Trophoblast cell (in vitro differentiated cells and primary cell): ENCODE results near the gene MPV17L2.
A peak's percentile ranks its signal among the peaks of the same experiment; 100 is the strongest.

Experiments used
- DNase-seq, 2 donors: peaks; one replicate each; pipeline ENCODE4 v3.0.0-alpha.2; 2016
- H2AFZ ChIP-seq: 2 replicates; pipeline ENCODE4 v1.6.1; 2013; ENCODE audit warnings: low read length, moderate library complexity, mild to moderate bottlenecking; ENCODE audit not compliant: insufficient read depth, poor library complexity
- H2AK5ac ChIP-seq: 2 replicates; pipeline ENCODE4 v1.6.1; 2013; ENCODE audit warnings: mild to moderate bottlenecking, low read length
- H2BK120ac ChIP-seq: 2 replicates; pipeline ENCODE4 v1.6.1; 2013; ENCODE audit warnings: low read length, mild to moderate bottlenecking, moderate library complexity; ENCODE audit not compliant: insufficient read depth, poor library complexity
- H2BK12ac ChIP-seq: 2 replicates; pipeline ENCODE4 v1.6.1; 2013; ENCODE audit warnings: mild to moderate bottlenecking, low read length, moderate library complexity
- H2BK5ac ChIP-seq: 2 replicates; pipeline ENCODE4 v1.6.1; 2013; ENCODE audit warnings: low read length, low read depth, moderate library complexity, mild to moderate bottlenecking; ENCODE audit not compliant: poor library complexity
- H3K14ac ChIP-seq: 2 replicates; pipeline ENCODE4 v1.6.1; 2013; ENCODE audit warnings: mild to moderate bottlenecking, low read length
- H3K18ac ChIP-seq: 2 replicates; pipeline ENCODE4 v1.6.1; 2013; ENCODE audit warnings: mild to moderate bottlenecking, low read length
- H3K23ac ChIP-seq: 2 replicates; pipeline ENCODE4 v1.6.1; 2013; ENCODE audit warnings: low read length
- H3K27ac ChIP-seq: 2 replicates; pipeline ENCODE4 v1.5.1; 2013; ENCODE audit warnings: low read depth, mild to moderate bottlenecking, inconsistent platforms, low read length, moderate library complexity
- H3K27me3 ChIP-seq: 2 replicates; pipeline ENCODE4 v1.6.1; 2013; ENCODE audit warnings: inconsistent platforms, mild to moderate bottlenecking, low read length, moderate library complexity; ENCODE audit not compliant: insufficient read depth
- H3K36me3 ChIP-seq, 2 experiments: 1 replicate in 1 of 2; 2 replicates in 1 of 2; pipeline ENCODE4 v1.6.1; 2013; ENCODE audit warnings: low read length in 2 of 2, mild to moderate bottlenecking in 2 of 2, moderate library complexity in 1 of 2; ENCODE audit not compliant: insufficient read depth in 2 of 2, control insufficient read depth in 1 of 2
- H3K4ac ChIP-seq: 2 replicates; pipeline ENCODE4 v1.6.1; 2013; ENCODE audit warnings: low read depth, mild to moderate bottlenecking, low read length, moderate library complexity
- H3K4me1 ChIP-seq, 2 experiments: 1 replicate in 1 of 2; 2 replicates in 1 of 2; pipeline ENCODE4 v1.6.1; 2013; ENCODE audit warnings: low read length in 2 of 2, mild to moderate bottlenecking in 2 of 2, moderate library complexity in 1 of 2; ENCODE audit not compliant: insufficient read depth in 2 of 2, control insufficient read depth in 1 of 2
- H3K4me2 ChIP-seq: 2 replicates; pipeline ENCODE4 v1.6.1; 2013; ENCODE audit warnings: inconsistent platforms, mild to moderate bottlenecking, low read length, moderate library complexity
- H3K4me3 ChIP-seq: 2 replicates; pipeline ENCODE4 v1.5.1; 2013; ENCODE audit warnings: mild to moderate bottlenecking, low read depth, low read length, inconsistent platforms
- H3K79me1 ChIP-seq: one replicate; pipeline ENCODE4 v1.6.1; 2013; ENCODE audit warnings: low read length
- H3K79me2 ChIP-seq: 2 replicates; pipeline ENCODE4 v1.6.1; 2013; ENCODE audit warnings: low read length, mild to moderate bottlenecking; ENCODE audit not compliant: control insufficient read depth, insufficient read depth, poor library complexity
- H3K9ac ChIP-seq: 2 replicates; pipeline ENCODE4 v1.6.1; 2013; ENCODE audit warnings: mild to moderate bottlenecking, low read length
- H3K9me3 ChIP-seq: 2 replicates; pipeline ENCODE4 v1.6.1; 2013; ENCODE audit warnings: low read depth, mild to moderate bottlenecking, control low read depth, inconsistent platforms, low read length; ENCODE audit not compliant: insufficient read depth
- H4K12ac ChIP-seq: 2 replicates; pipeline ENCODE4 v1.6.1; 2013; ENCODE audit warnings: low read depth, mild to moderate bottlenecking, low read length, moderate library complexity
- H4K8ac ChIP-seq: 2 replicates; pipeline ENCODE4 v1.6.1; 2013; ENCODE audit warnings: low read depth, mild to moderate bottlenecking, low read length, moderate library complexity
- H4K91ac ChIP-seq: one replicate; pipeline ENCODE4 v1.6.1; 2013; ENCODE audit warnings: low read depth, mild to moderate bottlenecking, low read length, moderate library complexity
- WGBS: extraction: QIAGEN DNeasy Blood & Tissue Kit; methylation state at CpG from one replicate; pipeline ENCODE4 v1.1.7; 2013; ENCODE audit warnings: missing lambda C conversion rate; ENCODE audit not compliant: insufficient read length, insufficient coverage; ENCODE audit errors: extremely low coverage; 5-methylcytosine and 5-hydroxymethylcytosine counted together

The MPV17L2 gene

DNA sequence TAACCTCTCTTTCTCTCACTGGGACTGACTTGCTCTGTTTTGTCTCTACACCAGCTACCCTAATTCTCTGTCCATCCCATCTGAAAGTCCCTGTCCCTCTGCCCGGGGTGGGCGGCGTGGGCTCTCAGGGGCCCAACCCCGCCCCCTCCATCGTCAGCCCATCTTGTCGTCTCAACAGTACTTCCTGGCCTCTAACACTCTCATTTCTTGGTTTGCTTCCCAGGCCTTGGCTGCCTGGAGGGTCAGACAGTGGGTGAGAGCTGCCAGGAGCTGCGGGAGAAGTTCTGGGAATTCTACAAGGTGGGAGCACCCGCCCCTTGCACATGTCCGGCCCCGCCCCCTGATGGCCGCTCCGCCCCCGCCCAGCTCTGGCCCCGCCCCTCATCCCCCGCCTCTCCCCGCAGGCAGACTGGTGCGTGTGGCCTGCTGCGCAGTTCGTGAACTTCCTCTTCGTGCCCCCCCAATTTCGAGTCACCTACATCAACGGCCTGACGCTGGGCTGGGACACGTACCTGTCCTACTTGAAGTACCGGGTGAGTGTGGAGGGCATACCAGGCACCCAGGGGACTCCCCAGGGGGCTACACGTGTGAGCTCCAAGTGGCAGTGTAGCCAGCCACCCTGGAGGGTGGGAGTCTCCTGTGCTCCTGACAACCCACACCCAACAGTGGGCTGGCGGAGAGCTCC, 1.7 kb downstream of the MPV17L2 start:
- H3K79me2 ChIP-seq = peaks cover 6% of the 10 kb centered on the region
- H3K27ac ChIP-seq = no peak overlapping the region
- H2BK12ac ChIP-seq = no peak overlapping the region
- H2AFZ ChIP-seq = no peak overlapping the region
- no peak overlapping the region for H4K12ac ChIP-seq
- no peak overlapping the region for H2BK5ac ChIP-seq
- WGBS = no CpG with 5 or more reads among the region's 27 CpGs
- no peak overlapping the region for H3K18ac ChIP-seq
- no peak overlapping the region for H4K91ac ChIP-seq
- H2BK120ac ChIP-seq = no peak overlapping the region
- H3K23ac ChIP-seq = no peak overlapping the region
- no peak overlapping the region for H3K4me3 ChIP-seq
- DNase-seq = peak in 1 of 2 donors; percentile 23
- peaks cover 15 to 17% of the 10 kb centered on the region in 2 experiments for H3K4me1 ChIP-seq
- no peaks in the 10 kb centered on the region for H3K27me3 ChIP-seq
- no peaks in the 10 kb centered on the region for H3K9me3 ChIP-seq
- no peak overlapping the region for H4K8ac ChIP-seq
- peaks cover 11 to 12% of the 10 kb centered on the region in 2 experiments for H3K36me3 ChIP-seq
- H3K14ac ChIP-seq = no peak overlapping the region
- no peak overlapping the region for H3K9ac ChIP-seq
- no peak overlapping the region for H3K4ac ChIP-seq
- no peak overlapping the region for H3K4me2 ChIP-seq
- no peak overlapping the region for H2AK5ac ChIP-seq
- H3K79me1 ChIP-seq = peaks cover 6% of the 10 kb centered on the region

- H4K8ac ChIP-seq = no peak overlapping the region
- no peak overlapping the region for H2AFZ ChIP-seq
- WGBS = no CpG with 5 or more reads among the region's 7 CpGs
- H3K36me3 ChIP-seq = peaks cover 11 to 12% of the 10 kb centered on the region in 2 experiments
- H2BK12ac ChIP-seq = no peak overlapping the region
- DNase-seq = no peak
- no peak overlapping the region for H4K91ac ChIP-seq
- no peak overlapping the region for H3K4me3 ChIP-seq
- no peak overlapping the region for H2BK5ac ChIP-seq
- no peak overlapping the region for H2BK120ac ChIP-seq
- H3K23ac ChIP-seq = no peak overlapping the region
- H3K9ac ChIP-seq = no peak overlapping the region
- H4K12ac ChIP-seq = no peak overlapping the region
- H3K18ac ChIP-seq = no peak overlapping the region
- no peak overlapping the region for H3K27ac ChIP-seq
- H3K79me1 ChIP-seq = peaks cover 6% of the 10 kb centered on the region
- H2AK5ac ChIP-seq = no peak overlapping the region
- H3K79me2 ChIP-seq = peaks cover 6% of the 10 kb centered on the region
- H3K4me1 ChIP-seq = peaks cover 15 to 17% of the 10 kb centered on the region in 2 experiments
- no peaks in the 10 kb centered on the region for H3K27me3 ChIP-seq
- no peak overlapping the region for H3K4me2 ChIP-seq
- no peak overlapping the region for H3K14ac ChIP-seq
- no peak overlapping the region for H3K4ac ChIP-seq
- H3K9me3 ChIP-seq = no peaks in the 10 kb centered on the region
These were observed 3.5 kb downstream of the MPV17L2 start for GRCh38 chr19:18196511-18196845.

DNA sequence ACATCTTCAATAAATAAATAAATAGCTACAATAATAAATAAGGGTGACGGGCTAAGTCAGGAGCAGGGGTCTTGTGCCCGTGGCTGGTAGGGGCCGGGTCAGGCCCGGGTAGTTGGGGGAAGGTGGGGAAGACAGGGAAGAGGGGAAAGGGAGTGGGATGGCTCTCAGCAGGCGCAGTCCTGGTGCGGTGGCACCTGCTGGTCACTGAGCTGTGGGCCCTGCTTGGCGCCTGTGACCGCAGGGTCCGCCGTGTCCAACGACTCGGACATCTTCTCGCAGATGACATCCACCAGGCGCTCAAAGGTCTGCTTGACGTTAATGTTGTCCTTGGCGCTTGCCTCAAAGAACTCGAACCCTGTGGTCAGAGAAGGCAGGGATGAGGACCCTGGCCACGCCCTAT, 4.3 kb downstream of the MPV17L2 start:
- no peak overlapping the region for H2BK120ac ChIP-seq
- H3K14ac ChIP-seq = no peak overlapping the region
- H4K12ac ChIP-seq = no peak overlapping the region
- H4K91ac ChIP-seq = no peak overlapping the region
- H3K4me3 ChIP-seq = no peak overlapping the region
- no peak overlapping the region for H3K4ac ChIP-seq
- DNase-seq = no peak
- H2AFZ ChIP-seq = no peak overlapping the region
- WGBS = no CpG with 5 or more reads among the region's 18 CpGs
- H4K8ac ChIP-seq = no peak overlapping the region
- no peak overlapping the region for H2BK5ac ChIP-seq
- H2BK12ac ChIP-seq = no peak overlapping the region
- no peak overlapping the region for H3K18ac ChIP-seq
- no peak overlapping the region for H2AK5ac ChIP-seq
- H3K79me1 ChIP-seq = peaks cover 5% of the 10 kb centered on the region
- H3K79me2 ChIP-seq = peaks cover 6% of the 10 kb centered on the region
- H3K23ac ChIP-seq = no peak overlapping the region
- peaks cover 11 to 12% of the 10 kb centered on the region in 2 experiments for H3K36me3 ChIP-seq
- H3K9me3 ChIP-seq = peaks cover under 1% of the 10 kb centered on the region
- no peaks in the 10 kb centered on the region for H3K27me3 ChIP-seq
- H3K27ac ChIP-seq = no peak overlapping the region
- no peak overlapping the region for H3K9ac ChIP-seq
- H3K4me1 ChIP-seq = peaks cover 12 to 13% of the 10 kb centered on the region in 2 experiments
- no peak overlapping the region for H3K4me2 ChIP-seq

DNA sequence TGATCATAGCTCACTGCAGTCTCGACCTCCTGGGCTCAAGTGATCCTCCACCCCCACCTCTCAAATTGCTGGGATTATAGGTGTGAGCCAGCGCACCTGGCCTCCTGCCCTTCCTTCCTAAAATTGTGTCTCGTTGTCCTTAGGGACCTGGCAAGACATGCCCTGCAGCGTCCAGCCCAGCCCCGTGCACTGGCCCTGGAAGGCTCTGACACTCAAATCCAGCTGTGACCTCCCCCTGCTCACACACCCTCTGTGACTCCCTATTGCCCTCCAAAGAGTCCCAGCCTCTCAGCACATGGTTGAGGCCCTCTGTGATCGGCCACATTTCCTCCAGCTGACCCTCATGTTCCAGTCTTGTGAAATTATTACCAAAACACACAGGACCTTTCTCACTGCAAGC, 4.9 kb downstream of the MPV17L2 start:
- Histone ChIP-seq H3K14ac (no peak overlapping the region), H3K4ac (no peak overlapping the region), H3K4me1 (peaks cover 12 to 13% of the 10 kb centered on the region in 2 experiments), H3K27ac (no peak overlapping the region), H2AFZ (no peak overlapping the region), H2BK5ac (no peak overlapping the region), H3K9me3 (peaks cover 3% of the 10 kb centered on the region), H3K79me1 (peaks cover 4% of the 10 kb centered on the region), H4K12ac (no peak overlapping the region), H3K9ac (no peak overlapping the region), H3K18ac (no peak overlapping the region), H3K36me3 (peaks cover 11 to 12% of the 10 kb centered on the region in 2 experiments), H4K8ac (no peak overlapping the region), H3K79me2 (peaks cover 6% of the 10 kb centered on the region), H3K4me3 (no peak overlapping the region), H4K91ac (no peak overlapping the region), H3K27me3 (no peaks in the 10 kb centered on the region), H3K4me2 (no peak overlapping the region), H2AK5ac (no peak overlapping the region), H2BK12ac (no peak overlapping the region), H2BK120ac (no peak overlapping the region), H3K23ac (no peak overlapping the region)
- WGBS = no CpG with 5 or more reads among the region's 6 CpGs
- DNase-seq = no peak
